ENCODE results near the gene PABPN1L.
"Not testable (repeated sequence)": the region's sequence is repeated elsewhere in the genome, so short reads cannot be mapped to it uniquely, and the experiment has no call there.

PABPN1L gene

DNA sequence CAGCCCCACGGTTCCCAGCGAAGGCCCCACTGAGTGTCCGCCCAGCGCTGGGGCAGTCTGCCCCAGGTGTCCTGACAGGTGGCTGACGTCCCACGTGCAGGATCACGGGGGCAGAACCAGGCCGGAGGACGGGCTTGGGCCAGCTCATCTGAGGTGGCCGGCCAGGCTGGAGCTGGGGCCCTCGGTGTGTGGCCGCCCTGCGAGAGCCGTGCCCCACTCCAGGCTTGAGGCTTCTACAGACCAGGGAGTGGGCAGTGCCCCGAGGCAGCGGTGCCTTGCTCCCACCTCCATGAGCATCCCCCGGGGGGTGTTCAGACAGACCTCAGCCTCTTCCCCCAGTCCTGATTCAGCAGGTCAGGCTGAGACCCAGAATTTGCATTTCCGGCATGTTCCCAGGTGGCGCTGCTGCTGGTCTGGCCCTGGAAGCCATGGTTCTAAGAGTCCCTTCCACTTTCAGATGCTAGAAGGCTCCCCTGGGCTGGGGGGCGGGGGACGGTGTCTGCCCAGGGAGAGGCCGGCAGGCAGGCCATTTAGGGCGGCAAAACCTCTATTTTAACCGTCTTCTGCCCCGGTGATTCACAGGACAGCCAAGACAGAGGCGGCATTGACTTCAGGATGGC is 35.4 kb upstream of the PABPN1L start:
- FAIRE-seq (no peak), DNase-seq (ENCODE audit: insufficient read length, low spot score) (no peak)

DNA sequence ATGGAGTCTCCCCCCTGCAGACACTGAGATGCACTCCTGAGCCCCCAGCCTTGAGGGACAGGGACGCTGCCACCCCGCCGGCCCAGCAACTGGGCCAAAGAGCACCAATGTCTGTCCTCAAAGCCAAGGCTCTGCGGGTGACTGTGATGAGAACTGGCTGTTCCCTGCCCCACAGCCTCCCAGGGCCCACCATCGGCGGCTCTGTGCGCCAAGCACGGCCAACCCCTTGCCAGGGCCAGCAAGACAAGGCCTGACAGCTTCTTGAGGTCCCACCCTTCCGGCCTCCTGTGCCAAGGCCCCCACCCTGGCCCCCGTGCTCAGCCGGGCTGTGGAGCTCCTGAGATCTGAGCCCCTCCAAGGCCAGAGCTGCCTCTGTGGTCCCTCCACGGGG is 34.2 kb upstream of the PABPN1L start:
- FAIRE-seq (no peak), DNase-seq (ENCODE audit: insufficient read length, low spot score) (no peak)

DNA sequence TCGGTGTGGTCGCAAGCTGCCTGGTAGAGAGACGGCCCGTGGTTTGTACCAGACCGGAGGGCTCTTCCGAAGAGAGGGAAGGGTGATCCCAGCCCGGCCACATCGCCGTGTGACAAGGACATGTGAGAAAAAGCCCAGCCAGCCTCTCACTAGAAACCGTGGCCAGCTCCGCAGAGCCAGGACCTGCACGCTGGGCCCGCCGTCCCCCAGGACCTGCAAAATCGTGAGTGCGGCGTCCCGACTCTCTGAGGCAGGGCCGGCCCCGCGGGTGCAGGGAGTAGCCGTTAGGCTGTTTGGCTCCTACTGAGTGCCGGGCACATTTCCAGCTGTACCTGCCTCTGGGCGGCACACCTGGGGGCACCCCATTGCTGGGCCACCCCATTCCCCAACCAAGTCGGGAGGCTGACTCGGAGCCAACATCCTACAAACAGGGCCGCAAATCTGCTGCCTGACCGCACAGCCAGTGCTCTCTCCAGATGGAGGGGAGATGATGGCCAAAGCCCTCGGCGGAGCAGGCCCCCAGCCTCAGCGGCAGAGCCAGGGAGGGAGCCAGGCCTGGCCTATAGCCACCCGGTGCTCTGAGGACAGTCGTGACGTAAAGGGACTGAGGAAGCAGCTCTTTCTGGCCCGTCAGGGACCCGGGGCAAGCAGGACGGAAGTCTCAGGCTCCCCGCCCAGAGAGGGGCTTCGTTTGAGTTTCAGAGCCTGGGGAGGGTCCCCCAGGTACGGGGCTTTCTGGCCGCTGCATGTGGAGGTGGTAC is 33.6 kb upstream of the PABPN1L start:
- no peak for DNase-seq (ENCODE audit: insufficient read length, low spot score)
- no peak for FAIRE-seq

DNA sequence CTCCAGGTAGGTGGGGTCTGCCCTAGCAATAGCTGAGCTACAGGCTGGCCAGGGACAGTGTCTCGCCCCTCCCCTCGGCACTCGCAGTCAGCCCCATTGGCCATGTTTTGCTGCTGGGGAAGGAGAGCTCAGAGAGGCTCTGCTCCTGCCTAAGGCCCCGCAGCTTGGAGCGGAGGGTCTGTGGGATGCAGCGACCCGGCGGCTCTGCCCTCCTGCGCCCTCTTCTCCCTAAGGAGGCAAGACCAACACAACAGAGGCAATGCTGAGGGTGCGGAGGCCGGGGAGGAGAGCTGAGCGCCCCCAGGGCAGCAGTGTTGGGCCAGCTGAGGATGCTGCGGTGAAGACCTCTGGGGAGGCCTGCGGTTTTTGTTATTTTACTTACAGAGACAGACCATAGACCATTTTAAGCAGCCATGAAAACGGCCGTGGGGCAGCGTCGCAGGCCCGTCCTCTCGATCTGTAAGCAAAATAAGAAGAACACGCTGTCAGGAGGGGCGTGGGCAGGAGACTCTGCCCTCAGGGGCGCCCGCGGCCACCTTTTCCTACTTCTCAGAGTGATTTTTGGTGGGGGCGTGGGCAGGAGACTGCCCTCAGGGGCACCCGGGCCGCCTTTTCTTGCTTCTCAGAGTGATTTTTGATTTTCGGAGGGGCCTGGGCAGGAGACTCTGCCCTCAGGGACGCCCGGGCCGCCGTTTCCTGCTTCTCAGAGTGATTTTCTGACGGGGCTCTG is 31.4 kb upstream of the PABPN1L start:
- no peak for DNase-seq (ENCODE audit: insufficient read length, low spot score)
- FAIRE-seq, result no peak

DNA sequence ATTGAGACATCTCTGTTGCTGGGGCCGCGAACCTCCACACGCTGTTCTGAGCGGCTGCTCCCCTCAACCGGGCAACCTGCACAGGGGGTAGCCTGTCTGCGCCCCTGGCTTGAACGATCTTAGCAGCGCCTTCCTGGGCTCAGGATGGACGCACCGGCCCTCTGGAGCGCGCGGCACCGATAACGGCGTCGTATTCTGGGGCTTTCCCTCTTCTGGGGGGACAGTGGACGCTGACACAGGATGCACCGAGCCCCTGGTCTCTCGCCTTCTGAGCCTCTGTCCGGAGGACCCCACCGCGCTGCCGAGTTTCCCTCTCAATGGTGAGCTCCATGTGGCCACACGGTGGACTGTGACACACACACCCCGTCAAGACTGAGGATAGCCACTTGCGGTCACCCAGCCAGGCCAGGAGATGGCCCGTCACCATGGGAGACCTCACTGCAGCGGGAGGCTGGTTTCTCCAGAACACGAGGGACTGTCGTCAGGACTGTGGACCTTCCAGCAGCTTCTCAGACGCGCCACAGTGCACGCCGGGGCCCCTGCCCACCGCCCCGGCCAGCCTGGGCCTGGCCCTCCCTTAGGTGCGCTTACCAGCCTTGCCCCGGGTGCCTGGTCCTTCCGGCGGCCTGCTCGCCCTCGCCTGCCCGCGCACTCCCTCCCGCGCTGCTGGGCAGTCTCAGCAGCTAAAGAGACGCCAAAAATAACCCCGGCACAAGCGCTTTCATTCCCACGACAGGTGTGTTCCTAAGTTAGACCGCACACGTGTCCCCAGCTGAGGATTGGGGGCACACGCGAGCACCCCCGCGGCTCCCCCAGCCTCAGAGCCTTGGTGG is 30.0 kb upstream of the PABPN1L start:
- DNase-seq (ENCODE audit: insufficient read length, low spot score) (no peak), FAIRE-seq (no peak)

DNA sequence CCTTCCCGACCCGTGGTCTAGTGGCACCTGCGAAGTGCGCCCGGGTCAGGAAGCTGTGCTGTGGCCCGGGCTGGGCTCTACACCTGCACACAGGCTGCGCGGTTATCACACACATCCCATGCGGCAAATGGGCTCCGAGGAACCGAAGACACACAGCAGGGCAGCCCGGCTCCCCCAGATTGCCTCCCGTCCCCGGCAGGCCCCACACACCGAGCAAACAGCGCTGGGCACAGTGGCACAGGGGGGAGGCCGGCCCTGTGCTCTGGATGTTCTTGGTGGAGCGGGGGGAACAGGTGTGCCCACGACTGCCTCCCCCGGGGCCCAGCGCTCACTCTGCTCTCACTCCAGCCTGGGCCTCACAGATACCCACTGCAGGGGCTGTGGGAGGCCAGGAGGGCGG is 28.9 kb upstream of the PABPN1L start:
- DNase-seq (ENCODE audit: insufficient read length, low spot score) (no peak), FAIRE-seq (no peak)

DNA sequence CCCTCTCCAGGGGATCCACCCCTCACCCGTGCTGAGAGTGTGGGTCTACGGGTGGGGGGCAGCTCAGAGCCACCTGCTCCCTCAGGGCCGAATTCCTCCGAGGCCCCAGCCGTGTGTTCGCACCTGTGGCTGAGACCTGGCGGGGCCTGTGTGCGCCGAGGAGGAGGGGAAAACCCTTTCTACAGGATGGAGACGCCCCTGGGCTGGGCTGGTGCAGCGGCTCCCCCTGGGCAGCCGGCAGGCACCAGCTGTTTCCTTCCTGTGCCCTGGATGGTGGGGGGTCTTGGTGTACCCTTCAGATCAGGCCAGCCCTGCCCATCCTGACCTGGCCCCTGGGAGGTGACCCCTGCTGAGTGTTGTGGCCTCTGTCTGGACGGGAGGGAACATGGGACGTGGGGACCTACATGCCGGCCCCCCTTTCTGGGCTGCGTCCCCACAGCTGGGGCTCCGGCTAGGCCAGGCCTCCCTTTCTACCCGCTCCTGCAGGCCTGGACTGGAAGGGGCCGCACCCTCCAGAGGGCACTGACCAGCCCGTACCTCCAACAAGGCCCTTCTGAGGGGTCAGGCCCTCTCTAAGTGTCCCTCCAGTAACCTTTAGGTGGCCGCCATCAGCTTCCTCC is 28.3 kb upstream of the PABPN1L start:
- FAIRE-seq, result no peak
- no peak for DNase-seq (ENCODE audit: insufficient read length, low spot score)

DNA sequence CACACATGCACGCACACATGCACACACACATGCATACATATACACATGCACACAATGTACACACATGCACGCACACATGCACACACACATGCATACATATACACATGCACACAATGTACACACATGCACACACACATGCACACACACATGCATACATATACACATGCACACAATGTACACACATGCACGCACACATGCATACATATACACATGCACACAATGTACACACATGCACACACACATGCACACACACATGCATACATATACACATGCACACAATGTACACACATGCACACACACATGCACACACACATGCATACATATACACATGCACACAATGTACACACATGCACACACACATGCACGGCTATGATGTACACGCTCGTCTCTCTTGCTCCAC is 27.8 kb upstream of the PABPN1L start:
- FAIRE-seq; DNase-seq (ENCODE audit: insufficient read length, low spot score): not testable (repeated sequence)

DNA sequence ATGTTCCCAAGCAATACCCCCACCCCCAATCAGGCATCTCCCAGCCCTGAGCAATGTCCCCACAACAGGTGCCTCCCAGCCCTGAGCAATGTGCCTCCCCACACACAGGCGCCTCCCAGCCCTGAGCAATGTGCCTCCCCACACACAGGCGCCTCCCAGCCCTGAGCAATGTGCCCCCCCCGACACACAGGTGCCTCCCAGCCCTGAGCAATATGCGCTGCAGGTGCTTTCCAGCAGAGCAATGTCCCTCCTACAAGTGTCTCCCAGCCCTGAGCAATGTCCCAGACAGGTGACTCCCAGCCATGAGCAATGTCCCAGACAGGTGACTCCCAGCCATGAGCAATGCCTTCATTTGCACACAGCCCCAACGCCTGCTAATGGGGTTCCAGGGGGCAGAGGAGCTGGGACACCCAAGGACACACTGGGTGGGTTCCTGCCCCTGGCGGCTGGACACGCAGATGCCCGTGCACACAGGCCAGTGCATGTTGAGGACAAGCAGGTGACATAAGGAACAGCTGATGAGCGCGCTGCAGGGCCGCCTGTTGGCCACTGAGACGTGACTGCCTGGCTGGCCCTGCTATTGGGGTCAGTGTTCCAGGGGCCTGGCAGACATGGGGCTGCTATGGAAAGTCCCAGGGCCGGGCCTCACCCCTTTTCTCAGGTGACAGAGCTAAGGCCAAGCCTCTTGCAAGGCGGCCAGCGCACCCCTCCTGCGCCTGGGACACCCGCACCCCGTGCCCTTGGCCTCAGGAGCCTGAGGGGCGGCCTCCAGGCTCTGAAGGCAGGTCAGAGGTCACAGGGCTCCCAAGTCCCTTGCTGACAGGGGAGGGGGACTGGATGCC is 26.9 kb upstream of the PABPN1L start:
- DNase-seq (ENCODE audit: insufficient read length, low spot score), result no peak
- no peak for FAIRE-seq

DNA sequence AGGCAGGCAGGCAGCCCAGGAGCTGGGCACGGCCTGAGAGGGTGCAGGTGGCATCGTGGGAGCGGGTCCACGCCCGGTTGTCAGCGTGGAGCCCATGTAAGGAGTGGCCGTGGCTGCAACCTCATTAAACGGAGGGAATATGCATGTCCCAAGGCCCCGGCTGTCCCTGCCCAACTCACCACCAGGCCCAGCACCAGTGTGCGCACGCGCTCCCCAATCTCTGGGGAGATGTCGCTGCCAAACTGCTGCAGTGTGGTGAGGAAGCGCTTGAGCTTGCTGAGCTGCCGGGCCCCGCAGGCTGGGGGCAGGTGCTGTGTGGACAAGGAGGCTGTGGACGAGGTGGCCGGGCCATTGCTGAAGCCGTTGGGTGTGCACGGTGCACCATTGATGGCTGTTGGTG is 25.6 kb upstream of the PABPN1L start:
- FAIRE-seq, result no peak
- no peak for DNase-seq (ENCODE audit: insufficient read length, low spot score)

DNA sequence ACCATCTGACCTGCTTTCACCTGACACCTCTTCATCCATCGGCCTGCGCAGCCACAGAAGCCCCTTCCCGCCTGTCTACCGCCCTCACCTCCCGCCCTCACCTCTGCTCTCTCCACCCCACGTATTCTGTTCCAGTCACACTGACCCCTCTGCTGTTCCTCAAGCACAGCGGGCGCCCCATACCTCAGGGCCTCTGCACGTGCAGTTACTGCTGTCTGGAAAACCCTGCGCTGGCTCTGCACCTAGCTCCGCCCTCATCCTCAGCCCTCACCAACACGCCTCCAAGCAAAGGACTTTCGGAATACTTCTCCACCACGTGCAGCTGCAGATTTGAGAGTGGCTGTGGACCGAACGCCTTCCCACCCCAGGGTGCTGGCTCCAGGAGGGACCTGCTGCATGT is 24.6 kb upstream of the PABPN1L start:
- DNase-seq (ENCODE audit: insufficient read length, low spot score) (no peak), FAIRE-seq (no peak)

DNA sequence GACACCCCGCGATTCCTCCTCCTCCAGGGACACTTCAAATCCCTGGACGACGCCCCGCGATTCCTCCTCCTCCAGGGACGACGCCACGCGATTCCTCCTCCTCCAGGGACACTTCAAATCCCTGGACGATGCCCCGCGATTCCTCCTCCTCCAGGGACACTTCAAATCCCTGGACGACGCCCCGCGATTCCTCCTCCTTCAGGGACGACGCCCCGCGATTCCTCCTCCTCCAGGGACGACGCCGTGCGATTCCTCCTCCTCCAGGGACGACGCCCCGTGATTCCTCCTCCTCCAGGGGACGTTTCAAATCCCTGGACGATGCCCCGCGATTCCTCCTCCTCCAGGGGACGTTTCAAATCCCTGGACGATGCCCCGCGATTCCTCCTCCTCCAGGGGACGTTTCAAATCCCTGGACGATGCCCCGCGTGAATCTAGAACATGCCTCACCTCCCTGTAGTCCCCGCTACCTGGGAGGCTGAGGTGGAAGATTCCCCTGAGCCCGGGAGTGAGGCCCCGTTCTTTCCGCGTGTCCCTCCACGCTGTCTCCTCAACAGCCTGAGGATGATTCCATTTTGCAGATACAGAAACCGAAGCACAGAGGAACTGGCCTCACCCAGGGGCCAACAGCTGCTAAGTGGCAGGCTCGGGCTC is 23.4 kb upstream of the PABPN1L start:
- DNase-seq (ENCODE audit: insufficient read length, low spot score); FAIRE-seq: not testable (repeated sequence)

DNA sequence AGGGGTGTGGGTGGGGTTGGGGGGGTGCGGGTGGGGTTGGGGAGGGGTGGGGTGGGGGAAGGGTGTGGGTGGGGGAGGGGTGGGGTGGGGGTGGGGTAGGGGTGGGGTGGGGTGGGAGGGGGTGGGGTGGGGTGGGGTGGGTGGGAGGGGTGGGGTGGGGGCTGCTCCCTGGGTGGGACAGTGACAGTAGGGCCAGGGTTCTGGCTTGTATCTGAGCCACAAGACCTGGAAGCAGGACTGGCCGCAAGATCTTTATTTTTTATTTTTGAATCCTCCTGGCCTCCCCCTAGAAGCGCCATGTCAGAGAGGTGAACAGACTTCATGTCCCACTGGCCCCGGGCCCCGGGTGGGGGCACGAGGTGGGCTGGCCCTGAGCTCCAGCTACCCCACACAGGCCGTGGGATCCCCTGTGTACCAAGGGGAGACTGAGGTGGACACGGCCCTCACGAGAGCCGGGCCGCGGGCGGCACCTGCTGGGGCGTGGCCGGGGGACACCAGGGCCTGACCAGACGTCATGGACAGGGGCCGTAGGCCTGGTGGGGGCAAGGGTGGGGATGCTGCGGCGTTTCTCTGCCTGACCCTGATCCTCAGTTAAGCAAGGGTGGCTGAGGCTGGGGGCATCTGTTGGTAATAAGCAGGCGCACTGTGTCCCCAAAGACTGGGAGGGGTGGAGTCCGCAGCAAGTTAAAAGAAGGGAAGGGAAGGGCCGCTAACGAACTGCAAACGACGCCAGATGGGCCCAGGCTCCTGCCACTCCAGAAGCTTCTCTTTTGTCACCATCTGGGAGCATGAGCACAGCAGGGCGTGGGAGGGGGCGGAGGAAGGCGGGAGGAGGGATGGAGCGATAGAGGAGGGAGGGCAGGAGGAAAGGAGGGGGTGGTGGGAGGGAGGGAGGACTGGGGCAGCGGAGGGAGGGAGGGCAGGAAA is 22.3 kb upstream of the PABPN1L start:
- no peak for DNase-seq (ENCODE audit: insufficient read length, low spot score)

DNA sequence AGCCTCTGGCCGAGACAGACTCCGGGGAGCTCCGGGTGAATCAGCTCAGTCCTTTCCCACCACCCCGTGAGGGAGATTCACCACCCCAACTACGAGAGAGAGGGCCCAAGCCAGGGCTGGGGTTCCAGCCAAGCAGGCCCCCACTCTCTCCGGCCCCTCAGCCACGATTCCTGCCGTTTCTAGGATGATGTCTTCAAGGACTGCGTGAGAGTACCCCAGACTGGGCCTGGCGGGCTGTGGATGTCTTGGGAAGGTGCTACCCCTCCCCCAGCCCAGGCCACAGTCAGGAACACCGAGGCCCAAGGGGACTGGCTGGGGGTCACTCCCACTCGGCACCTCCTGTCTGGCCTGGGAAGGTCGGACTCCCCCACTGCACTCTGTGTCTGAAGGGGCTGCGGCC is 21.6 kb upstream of the PABPN1L start:
- FAIRE-seq, result no peak
- no peak for DNase-seq (ENCODE audit: insufficient read length, low spot score)

More for the DNA sequence above, 22.3 kb upstream of the PABPN1L start:
- FAIRE-seq, result no peak

DNA sequence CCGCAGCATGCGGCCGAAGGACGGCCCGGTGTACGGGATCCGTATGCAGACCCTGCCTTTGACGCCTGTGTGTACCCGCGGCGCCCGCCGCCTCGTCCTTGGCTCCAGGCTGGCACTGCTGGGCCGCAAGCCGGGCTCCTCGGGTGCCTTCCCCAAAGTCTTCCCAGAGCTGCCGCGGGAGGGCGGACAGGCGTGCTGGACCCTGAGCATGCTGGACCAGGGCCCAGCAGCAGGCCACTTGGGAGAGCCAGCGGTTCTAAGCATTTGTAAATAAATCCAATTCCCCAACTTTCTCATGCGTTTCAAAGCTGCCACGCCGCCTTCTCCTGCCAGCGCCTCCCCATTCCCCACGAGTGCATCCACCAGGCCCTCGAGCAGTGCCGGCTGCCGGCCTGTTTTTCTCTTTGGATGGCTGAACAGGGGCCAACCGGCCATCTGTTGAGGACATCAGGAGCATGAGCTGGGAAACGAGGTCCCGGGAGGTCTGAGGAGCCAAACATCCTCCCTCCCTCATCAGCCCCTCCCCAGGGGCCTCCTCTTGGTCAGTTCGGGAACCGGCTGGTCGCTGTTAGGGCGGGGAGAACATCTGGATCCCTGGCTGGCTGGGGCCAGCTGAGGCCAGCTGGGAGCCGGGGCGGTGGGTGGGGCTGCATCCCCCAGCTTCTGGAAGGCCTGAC is 20.5 kb upstream of the PABPN1L start:
- DNase-seq (ENCODE audit: insufficient read length, low spot score), result no peak
- FAIRE-seq, result no peak

DNA sequence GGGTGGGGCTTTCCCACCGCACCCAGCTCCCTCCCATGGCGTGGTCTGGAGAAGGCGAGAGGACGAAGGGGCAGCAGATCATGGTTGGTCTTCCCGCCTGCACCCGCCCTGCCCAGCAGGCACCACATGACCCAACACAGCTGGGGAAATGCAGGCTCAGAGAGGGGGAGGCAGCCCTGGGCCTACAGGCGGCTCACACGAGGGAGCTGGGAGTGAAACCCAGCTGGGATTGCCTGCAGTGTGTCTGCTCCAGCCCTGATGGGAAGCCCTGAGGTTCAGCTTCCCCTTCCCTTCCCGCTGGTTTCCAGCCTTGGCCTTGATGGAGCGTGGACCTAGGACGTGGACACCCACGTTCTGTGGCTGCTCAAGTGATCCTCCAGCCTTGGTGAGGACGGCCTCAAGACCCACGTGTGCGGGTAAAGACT is 20.0 kb upstream of the PABPN1L start:
- FAIRE-seq, result no peak
- DNase-seq (ENCODE audit: insufficient read length, low spot score), result no peak

DNA sequence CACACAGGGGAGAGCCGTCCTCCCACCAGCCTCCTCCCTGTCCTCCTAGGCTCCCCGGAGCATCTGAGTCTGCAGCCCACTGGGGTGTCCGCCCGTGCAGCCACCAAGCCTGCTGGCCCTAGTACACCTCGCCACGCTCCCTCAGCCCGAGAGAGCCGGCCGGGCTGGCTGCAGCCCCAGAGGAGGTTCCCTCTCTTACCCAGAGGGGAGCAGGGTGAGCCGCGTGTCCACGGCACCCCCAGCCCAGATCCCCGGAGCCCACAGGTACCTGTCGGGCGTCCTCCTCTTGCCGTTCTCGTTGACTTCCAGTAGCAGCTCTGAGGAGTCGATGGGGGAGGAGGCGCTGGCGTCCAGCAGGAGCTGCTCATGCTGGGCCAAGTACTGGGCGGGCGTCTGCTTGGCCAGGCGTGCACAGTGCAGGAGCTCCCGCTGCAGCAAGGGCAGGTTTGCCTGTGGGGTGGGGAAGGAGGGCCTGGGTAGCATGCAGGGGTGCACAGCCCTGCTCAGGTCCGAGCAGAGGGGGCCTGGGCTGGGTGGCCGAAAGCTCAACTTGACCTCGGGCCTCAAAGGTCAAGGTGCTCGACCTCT is 19.3 kb upstream of the PABPN1L start:
- FAIRE-seq (no peak), DNase-seq (ENCODE audit: insufficient read length, low spot score) (no peak)

Measured in GM19239 (cell line).